ENCODE data around the gene ATF7IP. TPM values are rescaled to one million over a fixed set of nuclear protein-coding genes. Genes with fewer than 3 reads are reported as not detected.

Gene ATF7IP
- polyA plus RNA-seq, 1 of the 3 experiments (the other 2 are of a cell fraction) = 2.8 TPM

DNA sequence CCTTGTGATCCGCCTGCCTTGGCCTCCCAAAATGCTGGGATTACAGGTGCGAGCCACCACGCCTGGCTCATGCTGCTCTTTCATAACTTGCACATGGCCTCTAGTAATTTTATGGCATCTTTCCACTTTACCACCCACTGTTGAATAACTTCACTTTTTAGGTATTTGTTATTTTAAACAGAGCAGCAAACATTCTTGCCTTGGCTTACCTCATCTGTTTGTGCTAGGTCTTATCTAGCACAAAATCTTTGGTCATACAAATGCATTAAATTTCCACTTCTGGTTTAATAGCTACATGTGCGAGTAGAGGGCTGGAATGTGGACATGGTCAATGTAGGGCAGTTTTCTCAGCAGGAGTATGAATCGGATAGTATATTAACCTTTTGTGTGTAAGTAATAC is 38.8 kb upstream of the ATF7IP start:
- no peaks in the 10 kb centered on the region for H3F3A ChIP-seq (replicated peaks; ENCODE audit: insufficient read depth)
- H3K9me3 ChIP-seq = no peaks in the 10 kb centered on the region
- H3K4me2 ChIP-seq = no peak overlapping the region
- H3K27ac ChIP-seq (ENCODE audit: low read depth in 2 of 2, low read length in 1 of 2) = no peak overlapping the region
- H3K36me3 ChIP-seq (replicated peaks in 1 of 2; ENCODE audit: control insufficient read depth in 1 of 2, insufficient read depth in 2 of 2, low read length in 1 of 2) = no peaks in the 10 kb centered on the region
- ChIA-PET CTCF (no interaction called here), POLR2A (no interaction called here)
- H3K27me3 ChIP-seq (ENCODE audit: insufficient read depth) = no peaks in the 10 kb centered on the region
- H3K9me2 ChIP-seq = no peaks in the 10 kb centered on the region
- H4K20me1 ChIP-seq (ENCODE audit: insufficient read depth) = no peaks in the 10 kb centered on the region
- no peaks in the 10 kb centered on the region for H3K79me2 ChIP-seq (ENCODE audit: insufficient read depth)
- H3K4me3 ChIP-seq (ENCODE audit: low read depth in 2 of 2, low read length in 1 of 2) = no peak overlapping the region
- no peak overlapping the region for H3K9ac ChIP-seq
- TF ChIP-seq MEF2A (IDR thresholded peaks at IDR 0.05; ENCODE audit: borderline replicate concordance, low read depth) (no peak), RCOR1 (IDR thresholded peaks at IDR 0.05; ENCODE audit: low read length) (no peak), JUND (IDR thresholded peaks at IDR 0.05) (no peak), ELF1 (IDR thresholded peaks at IDR 0.05) (no peak), SMC3 (IDR thresholded peaks at IDR 0.05; ENCODE audit: low read depth, low read length) (no peak), CTCF (IDR thresholded peaks at IDR 0.05) (no peak), GABPA (IDR thresholded peaks at IDR 0.05; ENCODE audit: low read depth) (no peak), CHD2 (IDR thresholded peaks at IDR 0.05; ENCODE audit: low read length, partially characterized antibody) (no peak), TEAD4 (IDR thresholded peaks at IDR 0.05; ENCODE audit: borderline replicate concordance, insufficient read depth) (no peak), EP300 (IDR thresholded peaks at IDR 0.05; ENCODE audit: borderline replicate concordance in 1 of 2, low read depth in 1 of 2, low read length in 1 of 2) (no peak), FOXM1 (IDR thresholded peaks at IDR 0.05; ENCODE audit: low read depth) (no peak), YY1 (IDR thresholded peaks at IDR 0.05; ENCODE audit: low read depth) (no peak), REST (IDR thresholded peaks at IDR 0.05; ENCODE audit: low read depth, low read length) (no peak), FOSL2 (IDR thresholded peaks at IDR 0.05; ENCODE audit: borderline replicate concordance, low read depth) (no peak)
- H2AFZ ChIP-seq (ENCODE audit: low read depth) = no peak overlapping the region
- no peak for DNase-seq
- 51% methylated on average over 5 of the region's 5 CpGs for WGBS (ENCODE audit: low lambda C conversion rate)
- no peaks in the 10 kb centered on the region for H3K4me1 ChIP-seq (ENCODE audit: control insufficient read depth in 1 of 2, insufficient read depth in 2 of 2, low read depth in 1 of 2, low read length in 1 of 2)

GRCh38 chr12:14327711-14328110 is 37.8 kb upstream of the ATF7IP start:
- POLR2A ChIA-PET = interaction anchor here (0.6 kb wide), 1 partner anchor 1554 kb away, joined by 3 read pairs; no protein-coding TSS in a partner anchor
- Histone ChIP-seq H2AFZ (ENCODE audit: low read depth) (no peak overlapping the region), H3K4me2 (no peak overlapping the region)
- no peak for TF ChIP-seq FOXM1 (IDR thresholded peaks at IDR 0.05; ENCODE audit: low read depth)
- no peak for TF ChIP-seq POLR2AphosphoS5 (IDR thresholded peaks at IDR 0.05; ENCODE audit: low read depth, low read length)
- TF ChIP-seq, protein P1, sequence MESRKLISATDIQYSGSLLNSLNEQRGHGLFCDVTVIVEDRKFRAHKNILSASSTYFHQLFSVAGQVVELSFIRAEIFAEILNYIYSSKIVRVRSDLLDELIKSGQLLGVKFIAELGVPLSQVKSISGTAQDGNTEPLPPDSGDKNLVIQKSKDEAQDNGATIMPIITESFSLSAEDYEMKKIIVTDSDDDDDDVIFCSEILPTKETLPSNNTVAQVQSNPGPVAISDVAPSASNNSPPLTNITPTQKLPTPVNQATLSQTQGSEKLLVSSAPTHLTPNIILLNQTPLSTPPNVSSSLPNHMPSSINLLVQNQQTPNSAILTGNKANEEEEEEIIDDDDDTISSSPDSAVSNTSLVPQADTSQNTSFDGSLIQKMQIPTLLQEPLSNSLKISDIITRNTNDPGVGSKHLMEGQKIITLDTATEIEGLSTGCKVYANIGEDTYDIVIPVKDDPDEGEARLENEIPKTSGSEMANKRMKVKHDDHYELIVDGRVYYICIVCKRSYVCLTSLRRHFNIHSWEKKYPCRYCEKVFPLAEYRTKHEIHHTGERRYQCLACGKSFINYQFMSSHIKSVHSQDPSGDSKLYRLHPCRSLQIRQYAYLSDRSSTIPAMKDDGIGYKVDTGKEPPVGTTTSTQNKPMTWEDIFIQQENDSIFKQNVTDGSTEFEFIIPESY (IDR thresholded peaks at IDR 0.05; ENCODE audit: borderline replicate concordance, low read depth) = no peak
- TF ChIP-seq ELF1 (IDR thresholded peaks at IDR 0.05) = no peak
- TF ChIP-seq CHD2 (IDR thresholded peaks at IDR 0.05; ENCODE audit: low read length, partially characterized antibody) = no peak
- no peak for TF ChIP-seq YY1 (IDR thresholded peaks at IDR 0.05; ENCODE audit: low read depth)
- TF ChIP-seq TCF12 (IDR thresholded peaks at IDR 0.05) = no peak
- TF ChIP-seq NRF1 (IDR thresholded peaks at IDR 0.05; ENCODE audit: low read depth, low read length) = no peak
- no peak for TF ChIP-seq RXRA (IDR thresholded peaks at IDR 0.05; ENCODE audit: borderline replicate concordance, low read depth)
- TF ChIP-seq SIN3A (IDR thresholded peaks at IDR 0.05; ENCODE audit: borderline replicate concordance, low read depth, low read length) = no peak
- no peak for TF ChIP-seq USF1 (IDR thresholded peaks at IDR 0.05; ENCODE audit: borderline replicate concordance, low read depth)
- no peak for TF ChIP-seq MXI1 (IDR thresholded peaks at IDR 0.05; ENCODE audit: low read depth, low read length)
- no peak for TF ChIP-seq NFIC (IDR thresholded peaks at IDR 0.05; ENCODE audit: borderline replicate concordance)

More at GRCh38 chr12:14327711-14328110, 37.8 kb upstream of the ATF7IP start:
- Histone ChIP-seq H3K4me3 (ENCODE audit: low read depth in 2 of 2, low read length in 1 of 2) (no peak overlapping the region), H3K27ac (ENCODE audit: low read depth in 2 of 2, low read length in 1 of 2) (no peak overlapping the region), H3K79me2 (ENCODE audit: insufficient read depth) (no peaks in the 10 kb centered on the region), H3K36me3 (replicated peaks in 1 of 2; ENCODE audit: control insufficient read depth in 1 of 2, insufficient read depth in 2 of 2, low read length in 1 of 2) (no peaks in the 10 kb centered on the region), H3K4me1 (ENCODE audit: control insufficient read depth in 1 of 2, insufficient read depth in 2 of 2, low read depth in 1 of 2, low read length in 1 of 2) (no peaks in the 10 kb centered on the region), H3K9ac (no peak overlapping the region), H3K9me2 (no peaks in the 10 kb centered on the region), H3F3A (replicated peaks; ENCODE audit: insufficient read depth) (no peaks in the 10 kb centered on the region), H4K20me1 (ENCODE audit: insufficient read depth) (no peaks in the 10 kb centered on the region), H3K27me3 (ENCODE audit: insufficient read depth) (no peaks in the 10 kb centered on the region), H3K9me3 (no peaks in the 10 kb centered on the region)
- WGBS (ENCODE audit: low lambda C conversion rate) = 5% methylated on average over 1 of the region's 1 CpG
- CTCF ChIA-PET = no interaction called here
- no peak for DNase-seq
